Endothelial cell (in vitro differentiated cells): ENCODE data around the gene UBE2U. TPM values are rescaled to one million over a fixed set of nuclear protein-coding genes. Genes with fewer than 3 reads are reported as not detected.

Experiments used
- DNase-seq: peaks from one replicate; pipeline ENCODE4 v3.0.0; 2021; ENCODE audit warnings: low spot score
- H3K27ac Mint-ChIP-seq: one replicate; pipeline ENCODE4 v1.8.0; 2021; ENCODE audit warnings: mixed read lengths, inconsistent platforms; ENCODE audit not compliant: unreplicated experiment
- H3K27me3 Mint-ChIP-seq: one replicate; pipeline ENCODE4 v1.8.0; 2021; ENCODE audit warnings: mild to moderate bottlenecking, moderate library complexity, mixed read lengths, inconsistent platforms; ENCODE audit not compliant: unreplicated experiment
- H3K36me3 Mint-ChIP-seq: one replicate; pipeline ENCODE4 v1.8.0; 2021; ENCODE audit warnings: mild to moderate bottlenecking, low read depth, mixed read lengths, inconsistent platforms; ENCODE audit not compliant: unreplicated experiment
- H3K4me1 Mint-ChIP-seq: one replicate; pipeline ENCODE4 v1.8.0; 2021; ENCODE audit warnings: mild to moderate bottlenecking, mixed read lengths, inconsistent platforms; ENCODE audit not compliant: unreplicated experiment
- H3K4me3 Mint-ChIP-seq: one replicate; pipeline ENCODE4 v1.8.0; 2021; ENCODE audit warnings: mild to moderate bottlenecking, mixed read lengths, inconsistent platforms; ENCODE audit not compliant: unreplicated experiment
- H3K9me3 Mint-ChIP-seq: one replicate; pipeline ENCODE4 v1.8.0; 2021; ENCODE audit warnings: mixed read lengths, inconsistent platforms; ENCODE audit not compliant: unreplicated experiment
- CTCF ChIP-seq: fragments of 200-600 bp; sonication (generic); IDR thresholded peaks from one replicate; pipeline ENCODE4 v1.5.0; 2021; ENCODE audit warnings: antibody characterized with exemption; ENCODE audit not compliant: unreplicated experiment
- total RNA-seq: library from RNA; stranded (reverse); fragmentation: NEBNext Ultra II Directional; extraction: Animal tissue kit (Norgen Biotek cat#: 25700); gene quantifications from one replicate; pipeline ENCODE4 v1.2.1, GENCODE V29; 2021; ENCODE audit not compliant: unreplicated experiment

Gene UBE2U
- total RNA-seq, 1 donor from 2014 or later = not detected

- no peak for TF ChIP-seq CTCF
- no peak overlapping the region for H3K27ac Mint-ChIP-seq
- H3K4me3 Mint-ChIP-seq = no peak overlapping the region
Observed at GRCh38 chr1:64266991-64267390, 63.6 kb downstream of the UBE2U start.

GRCh38 chr1:64268653-64269557 is 65.5 kb downstream of the UBE2U start:
- H3K36me3 Mint-ChIP-seq = peaks cover 8% of the 10 kb centered on the region
- peaks cover under 1% of the 10 kb centered on the region for H3K27me3 Mint-ChIP-seq
- peak; percentile 73 for DNase-seq
- no peaks in the 10 kb centered on the region for H3K4me1 Mint-ChIP-seq
- no peak overlapping the region for H3K4me3 Mint-ChIP-seq
- peaks cover 6% of the 10 kb centered on the region for H3K9me3 Mint-ChIP-seq
- H3K27ac Mint-ChIP-seq = no peak overlapping the region
- TF ChIP-seq CTCF = peak; percentile 86

More at GRCh38 chr1:64266991-64267390, 63.6 kb downstream of the UBE2U start:
- Mint-ChIP-seq H3K9me3 (no peaks in the 10 kb centered on the region), H3K27me3 (peaks cover 2% of the 10 kb centered on the region), H3K4me1 (no peaks in the 10 kb centered on the region), H3K36me3 (no peaks in the 10 kb centered on the region)
- DNase-seq = no peak

GRCh38 chr1:64269558-64269884 is 66.1 kb downstream of the UBE2U start:
- H3K4me1 Mint-ChIP-seq = no peaks in the 10 kb centered on the region
- TF ChIP-seq CTCF = no peak
- H3K27me3 Mint-ChIP-seq = no peaks in the 10 kb centered on the region
- peaks cover 6% of the 10 kb centered on the region for H3K9me3 Mint-ChIP-seq
- H3K36me3 Mint-ChIP-seq = peaks cover 8% of the 10 kb centered on the region
- H3K4me3 Mint-ChIP-seq = no peak overlapping the region
- no peak overlapping the region for H3K27ac Mint-ChIP-seq
- no peak for DNase-seq

- no peak overlapping the region for H3K27ac Mint-ChIP-seq
- no peaks in the 10 kb centered on the region for H3K27me3 Mint-ChIP-seq
- DNase-seq = no peak
- no peak overlapping the region for H3K4me3 Mint-ChIP-seq
- H3K4me1 Mint-ChIP-seq = peaks cover 9% of the 10 kb centered on the region
- H3K9me3 Mint-ChIP-seq = no peaks in the 10 kb centered on the region
- TF ChIP-seq CTCF = no peak
- no peaks in the 10 kb centered on the region for H3K36me3 Mint-ChIP-seq
Observed at GRCh38 chr1:64280001-64280400, 76.6 kb downstream of the UBE2U start.

GRCh38 chr1:64282351-64282750 is 78.9 kb downstream of the UBE2U start:
- Mint-ChIP-seq H3K27me3 (no peaks in the 10 kb centered on the region), H3K9me3 (no peaks in the 10 kb centered on the region), H3K4me3 (no peak overlapping the region), H3K4me1 (peaks cover 9% of the 10 kb centered on the region), H3K27ac (no peak overlapping the region), H3K36me3 (no peaks in the 10 kb centered on the region)
- TF ChIP-seq CTCF = no peak
- no peak for DNase-seq
